ENCODE data around the gene PNPLA6.

The PNPLA6 gene

DNA sequence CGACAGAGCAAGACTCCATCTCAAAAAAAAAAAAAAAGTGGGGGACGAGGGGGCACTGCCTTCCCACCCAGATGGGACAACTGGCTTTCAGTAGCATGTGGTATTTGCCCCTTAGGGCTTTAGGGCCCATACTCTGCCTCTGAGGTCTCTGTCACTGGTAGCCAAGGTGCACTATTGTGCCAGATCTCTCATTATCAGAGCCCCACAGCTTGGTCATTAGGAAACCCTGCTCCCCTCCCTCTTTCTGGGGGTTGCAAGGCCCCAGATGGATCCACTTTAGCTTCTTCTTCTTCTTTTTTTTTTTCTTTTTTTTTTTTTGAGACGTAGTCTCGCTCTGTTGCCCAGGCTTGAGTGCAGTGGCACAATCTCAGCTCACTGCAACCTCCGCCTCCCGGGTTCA is 30.8 kb upstream of the PNPLA6 start:
- Histone ChIP-seq H3K27me3 (replicated peaks; ENCODE audit: control insufficient read depth, insufficient read depth, low read length) (peaks cover 23% of the 10 kb centered on the region), H3K4me3 (ENCODE audit: low read length) (no peak overlapping the region)
- no peak for DNase-seq (ENCODE audit: low read depth)

DNA sequence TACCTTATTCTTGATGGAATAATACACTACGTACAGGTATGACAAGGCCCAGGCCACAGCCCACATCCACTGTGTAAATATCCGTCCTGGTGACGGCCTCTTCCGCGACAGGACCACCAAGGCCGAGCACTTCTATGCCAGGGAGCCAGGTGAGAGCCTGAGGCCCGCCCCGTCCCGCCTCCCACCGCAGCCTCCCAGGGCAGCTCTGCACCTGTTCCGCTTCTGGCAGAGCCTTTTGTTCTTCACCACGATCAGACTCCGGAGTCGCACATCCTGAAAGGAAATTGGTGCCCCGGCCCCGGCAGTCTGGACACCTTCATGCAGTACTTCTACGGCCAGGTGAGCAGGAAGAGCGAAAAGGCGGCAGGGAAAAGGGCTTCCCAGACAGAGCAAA is 30.2 kb upstream of the PNPLA6 start:
- Histone ChIP-seq H3K4me1 (ENCODE audit: control insufficient read depth, insufficient read depth, low read length) (no peaks in the 10 kb centered on the region), H3K36me3 (ENCODE audit: control insufficient read depth, insufficient read depth, low read length, severe bottlenecking) (no peaks in the 10 kb centered on the region), H3K9ac (ENCODE audit: low read length) (no peak overlapping the region), H3K4me3 (ENCODE audit: low read length) (no peak overlapping the region), H3K27me3 (replicated peaks; ENCODE audit: control insufficient read depth, insufficient read depth, low read length) (peaks cover 23% of the 10 kb centered on the region), H3K9me3 (ENCODE audit: control insufficient read depth, low read length) (no peaks in the 10 kb centered on the region)
- DNase-seq (ENCODE audit: low read depth) = no peak

More for the DNA sequence above, 30.8 kb upstream of the PNPLA6 start:
- H3K4me1 ChIP-seq (ENCODE audit: control insufficient read depth, insufficient read depth, low read length) = no peaks in the 10 kb centered on the region
- H3K36me3 ChIP-seq (ENCODE audit: control insufficient read depth, insufficient read depth, low read length, severe bottlenecking) = no peaks in the 10 kb centered on the region
- no peak overlapping the region for H3K9ac ChIP-seq (ENCODE audit: low read length)
- H3K9me3 ChIP-seq (ENCODE audit: control insufficient read depth, low read length) = no peaks in the 10 kb centered on the region

DNA sequence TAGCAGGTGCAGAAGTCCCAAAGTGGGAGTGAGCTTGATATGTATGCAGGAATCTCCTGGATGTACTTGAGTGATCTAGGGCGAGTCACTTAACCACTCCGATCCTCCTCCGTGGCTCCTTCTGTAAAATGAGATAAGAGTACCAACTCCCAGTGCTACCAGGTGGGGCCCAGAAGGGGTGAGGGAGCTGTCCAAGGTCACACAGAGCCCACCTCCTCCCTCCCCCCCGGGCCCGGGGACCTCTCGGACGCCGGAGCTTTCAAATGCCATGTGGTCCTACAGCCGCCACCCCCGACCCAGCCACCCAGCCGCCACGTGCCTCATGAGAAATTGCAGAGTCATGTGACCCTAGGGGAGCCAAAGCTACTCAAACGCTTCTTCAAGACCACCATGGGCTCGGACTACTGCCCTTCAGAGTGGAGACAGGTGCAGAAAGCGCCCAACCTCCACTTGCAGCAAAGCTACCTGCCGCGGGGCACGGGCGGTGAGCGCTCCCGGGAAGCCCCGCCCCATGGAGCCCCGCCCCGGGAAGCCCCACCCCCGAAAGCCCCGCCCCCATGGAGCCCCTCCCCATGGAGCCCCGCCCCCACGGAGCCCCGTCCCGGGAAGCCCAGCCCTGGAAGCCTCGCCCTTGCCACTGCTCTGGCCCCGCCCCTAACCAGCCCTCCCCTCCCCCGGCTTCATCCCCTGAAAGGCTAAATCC is 29.7 kb upstream of the PNPLA6 start:
- Histone ChIP-seq H3K9ac (ENCODE audit: low read length) (no peak overlapping the region), H3K36me3 (ENCODE audit: control insufficient read depth, insufficient read depth, low read length, severe bottlenecking) (no peaks in the 10 kb centered on the region), H3K4me1 (ENCODE audit: control insufficient read depth, insufficient read depth, low read length) (no peaks in the 10 kb centered on the region), H3K27me3 (replicated peaks; ENCODE audit: control insufficient read depth, insufficient read depth, low read length) (peaks cover 20% of the 10 kb centered on the region), H3K9me3 (ENCODE audit: control insufficient read depth, low read length) (no peaks in the 10 kb centered on the region), H3K4me3 (ENCODE audit: low read length) (no peak overlapping the region)
- peak; percentile 46 for DNase-seq (ENCODE audit: low read depth)

DNA sequence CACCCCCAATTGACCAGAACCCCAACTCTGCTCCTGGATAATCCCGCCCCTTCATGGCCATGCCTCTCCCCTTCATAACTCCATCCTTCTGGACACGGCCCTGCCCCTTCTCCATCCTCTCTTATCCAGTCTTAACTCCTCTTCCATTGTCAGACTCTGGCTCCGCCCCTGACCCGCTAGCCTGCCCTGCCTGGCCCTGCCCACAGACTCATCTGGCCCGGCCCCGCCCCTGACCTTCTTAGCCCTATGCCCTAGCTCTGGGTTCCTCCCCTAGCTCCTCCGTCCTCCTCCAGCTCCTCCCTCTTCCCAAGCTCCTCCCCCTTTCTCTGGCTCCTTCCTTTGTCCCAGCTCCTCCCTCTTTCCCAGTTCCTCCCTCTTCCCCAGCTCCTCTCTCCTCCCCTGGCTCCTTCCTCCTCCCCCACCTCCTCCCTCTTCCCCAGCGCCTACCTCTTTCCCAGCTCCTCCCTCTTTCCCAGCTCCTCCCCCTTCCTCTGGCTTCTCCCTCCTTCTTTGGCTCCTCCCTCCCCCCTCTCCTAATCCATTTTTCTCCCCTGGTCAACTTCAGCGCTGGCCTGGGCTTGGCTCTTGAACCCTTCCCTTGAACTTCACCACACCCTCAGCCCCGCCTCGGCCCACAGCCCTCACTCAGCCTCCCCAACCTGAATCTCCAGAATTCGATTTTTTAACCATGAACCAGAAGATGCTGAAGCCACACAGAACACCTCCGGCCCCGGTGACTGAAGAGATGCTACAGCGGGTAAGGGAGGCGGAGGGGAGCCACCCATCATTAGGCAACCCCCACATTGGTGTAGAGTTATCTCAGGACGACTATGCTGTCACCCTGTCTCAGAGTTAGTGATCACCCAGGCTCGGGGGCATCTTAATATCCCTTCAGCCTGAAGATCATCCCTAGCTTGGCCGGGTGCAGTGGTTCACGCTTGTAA is 28.9 kb upstream of the PNPLA6 start:
- DNase-seq (ENCODE audit: low read depth) = peak; percentile 29
- Histone ChIP-seq H3K4me3 (ENCODE audit: low read length) (no peak overlapping the region), H3K27me3 (replicated peaks; ENCODE audit: control insufficient read depth, insufficient read depth, low read length) (peaks cover 20% of the 10 kb centered on the region), H3K9ac (ENCODE audit: low read length) (no peak overlapping the region), H3K4me1 (ENCODE audit: control insufficient read depth, insufficient read depth, low read length) (no peaks in the 10 kb centered on the region), H3K36me3 (ENCODE audit: control insufficient read depth, insufficient read depth, low read length, severe bottlenecking) (no peaks in the 10 kb centered on the region), H3K9me3 (ENCODE audit: control insufficient read depth, low read length) (no peaks in the 10 kb centered on the region)

DNA sequence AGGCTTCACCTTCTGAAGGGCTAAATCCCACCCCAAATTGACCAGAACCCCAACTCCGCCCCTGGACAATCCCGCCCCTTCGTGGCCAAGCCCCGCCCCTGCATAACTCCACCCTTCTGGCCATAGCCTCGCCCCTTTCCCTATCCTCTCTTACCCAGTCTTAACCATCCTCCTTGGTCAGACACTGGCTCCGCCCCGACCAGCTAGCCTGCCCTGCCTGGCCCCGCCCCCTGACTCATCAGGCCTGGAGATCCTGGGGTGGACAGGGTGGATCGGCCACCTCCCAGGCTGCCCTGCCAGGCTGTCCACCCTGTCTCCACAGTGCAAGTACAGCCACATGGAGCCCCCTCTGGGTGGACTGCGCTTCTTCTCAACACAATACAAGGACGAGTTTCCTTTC is 27.6 kb upstream of the PNPLA6 start:
- no peaks in the 10 kb centered on the region for H3K36me3 ChIP-seq (ENCODE audit: control insufficient read depth, insufficient read depth, low read length, severe bottlenecking)
- no peak overlapping the region for H3K9ac ChIP-seq (ENCODE audit: low read length)
- no peak overlapping the region for H3K4me3 ChIP-seq (ENCODE audit: low read length)
- no peaks in the 10 kb centered on the region for H3K4me1 ChIP-seq (ENCODE audit: control insufficient read depth, insufficient read depth, low read length)
- peak; percentile 76 for DNase-seq (ENCODE audit: low read depth)
- no peaks in the 10 kb centered on the region for H3K9me3 ChIP-seq (ENCODE audit: control insufficient read depth, low read length)
- peaks cover 14% of the 10 kb centered on the region for H3K27me3 ChIP-seq (replicated peaks; ENCODE audit: control insufficient read depth, insufficient read depth, low read length)

DNA sequence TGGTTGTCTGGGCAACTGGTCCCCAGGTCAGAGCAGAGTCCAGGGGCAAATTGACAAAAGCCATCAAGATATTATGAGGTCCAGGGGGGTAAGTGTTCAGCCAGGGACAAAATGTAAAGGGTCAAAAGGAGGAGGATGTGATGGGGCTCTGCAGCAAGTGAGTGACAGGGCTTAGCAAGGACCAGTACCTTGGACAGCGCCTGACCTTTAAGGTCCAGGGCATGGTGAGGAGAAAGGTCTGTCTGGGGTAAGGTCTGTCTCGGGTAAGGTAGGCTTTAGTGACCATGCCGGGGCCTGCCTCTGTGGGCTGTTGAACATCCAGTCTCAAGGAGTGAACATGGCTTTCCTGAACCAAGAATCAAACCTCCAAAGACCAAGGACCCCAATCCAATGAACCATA is 25.9 kb upstream of the PNPLA6 start:
- Histone ChIP-seq H3K4me3 (ENCODE audit: low read length) (no peak overlapping the region), H3K27me3 (replicated peaks; ENCODE audit: control insufficient read depth, insufficient read depth, low read length) (peaks cover 12% of the 10 kb centered on the region), H3K4me1 (ENCODE audit: control insufficient read depth, insufficient read depth, low read length) (no peaks in the 10 kb centered on the region), H3K9me3 (ENCODE audit: control insufficient read depth, low read length) (no peaks in the 10 kb centered on the region), H3K36me3 (ENCODE audit: control insufficient read depth, insufficient read depth, low read length, severe bottlenecking) (no peaks in the 10 kb centered on the region), H3K9ac (ENCODE audit: low read length) (no peak overlapping the region)
- DNase-seq (ENCODE audit: low read depth) = no peak

DNA sequence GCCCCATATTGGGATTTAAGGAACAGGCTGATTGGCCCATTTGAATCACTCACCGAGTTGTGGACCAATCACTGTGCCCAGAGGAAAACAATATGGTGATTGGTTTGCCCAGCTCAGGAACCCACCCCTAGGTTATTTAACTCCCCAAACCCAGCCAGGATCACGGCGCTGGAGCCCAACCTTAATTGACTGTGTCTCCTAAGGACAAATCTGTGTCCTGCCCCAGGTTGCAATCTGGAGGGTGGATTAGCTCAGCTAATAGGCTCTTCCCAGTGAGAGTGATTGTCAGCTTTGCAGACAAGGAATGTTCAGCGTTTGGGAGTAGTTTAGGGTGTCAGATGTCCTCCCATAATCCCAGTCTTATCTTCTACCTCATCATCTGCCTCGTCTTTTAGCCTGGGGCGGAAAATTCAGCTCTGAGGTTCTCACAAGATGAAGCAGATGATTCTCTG is 23.1 kb upstream of the PNPLA6 start:
- H3K9me3 ChIP-seq (ENCODE audit: control insufficient read depth, low read length) = no peaks in the 10 kb centered on the region
- no peak for DNase-seq (ENCODE audit: low read depth)
- no peak overlapping the region for H3K4me3 ChIP-seq (ENCODE audit: low read length)
- H3K27me3 ChIP-seq (replicated peaks; ENCODE audit: control insufficient read depth, insufficient read depth, low read length) = peaks cover 3% of the 10 kb centered on the region
- H3K9ac ChIP-seq (ENCODE audit: low read length) = no peak overlapping the region
- peaks cover 12% of the 10 kb centered on the region for H3K4me1 ChIP-seq (ENCODE audit: control insufficient read depth, insufficient read depth, low read length)
- no peaks in the 10 kb centered on the region for H3K36me3 ChIP-seq (ENCODE audit: control insufficient read depth, insufficient read depth, low read length, severe bottlenecking)

DNA sequence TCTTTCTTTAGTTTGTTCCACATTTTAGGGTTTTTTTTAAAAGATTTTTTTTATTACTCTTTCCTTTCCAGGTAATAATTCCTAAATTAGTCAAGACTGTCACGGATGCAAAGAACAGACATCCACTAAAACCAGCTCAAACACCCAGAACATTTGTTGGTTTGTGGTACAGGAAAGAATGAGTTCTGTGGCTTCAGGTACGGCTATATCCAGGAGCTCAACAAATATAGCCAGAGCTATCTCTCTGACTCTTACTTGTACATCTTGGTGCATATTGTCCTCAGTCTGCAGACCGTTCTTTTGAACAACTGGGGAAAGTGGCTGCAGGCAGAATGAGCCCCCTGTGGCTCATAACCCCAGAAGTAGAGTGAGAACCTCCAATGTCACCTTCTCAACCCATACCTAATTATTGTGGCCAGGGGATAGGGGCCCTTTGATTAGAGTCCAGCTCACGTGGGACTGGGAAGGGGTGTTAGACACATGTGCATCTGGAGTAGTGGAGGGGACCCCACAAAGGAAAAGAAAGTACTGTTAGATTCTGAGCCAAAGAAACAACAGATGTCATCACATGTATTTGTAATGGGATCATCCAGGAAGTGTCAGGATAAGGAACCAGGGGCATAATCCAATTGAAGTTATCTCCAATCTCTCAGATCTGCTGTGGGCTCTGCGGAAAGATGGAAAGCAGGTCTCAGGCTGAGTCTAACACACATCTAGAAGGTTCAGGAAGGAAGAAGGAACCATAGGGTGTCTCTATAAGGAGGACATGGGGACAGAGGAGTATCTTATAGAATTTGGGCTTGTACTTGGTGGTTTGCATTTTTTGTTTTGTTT is 21.5 kb upstream of the PNPLA6 start:
- peaks cover 12% of the 10 kb centered on the region for H3K4me1 ChIP-seq (ENCODE audit: control insufficient read depth, insufficient read depth, low read length)
- H3K9me3 ChIP-seq (ENCODE audit: control insufficient read depth, low read length) = no peaks in the 10 kb centered on the region
- peaks cover 3% of the 10 kb centered on the region for H3K27me3 ChIP-seq (replicated peaks; ENCODE audit: control insufficient read depth, insufficient read depth, low read length)
- H3K4me3 ChIP-seq (ENCODE audit: low read length) = no peak overlapping the region
- H3K9ac ChIP-seq (ENCODE audit: low read length) = no peak overlapping the region
- no peak for DNase-seq (ENCODE audit: low read depth)
- no peaks in the 10 kb centered on the region for H3K36me3 ChIP-seq (ENCODE audit: control insufficient read depth, insufficient read depth, low read length, severe bottlenecking)

DNA sequence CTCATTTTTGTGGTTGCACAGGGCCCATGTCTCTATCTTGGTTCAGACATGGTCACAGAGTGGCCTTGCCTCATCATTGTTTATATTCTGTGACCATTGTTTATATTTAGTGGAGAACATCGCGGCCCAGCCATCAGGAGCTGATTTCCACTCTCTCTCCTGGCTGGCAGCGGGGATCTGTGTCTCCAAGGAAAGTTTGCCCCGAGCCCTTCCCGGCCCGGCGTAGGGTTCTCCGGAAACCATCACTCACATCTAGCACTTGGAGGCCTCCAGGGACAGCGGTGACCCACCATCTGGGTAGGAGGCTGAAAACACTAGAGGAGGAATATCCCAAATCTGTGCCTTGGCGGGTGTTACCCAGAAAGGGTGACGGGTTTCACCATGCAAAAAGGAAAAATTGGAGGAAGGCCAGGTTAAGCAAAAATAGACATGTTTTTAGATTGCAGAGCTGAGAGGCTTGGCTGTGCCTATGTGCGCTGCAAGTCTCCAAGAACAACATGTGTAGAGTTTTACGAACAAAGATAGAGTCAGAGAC is 20.3 kb upstream of the PNPLA6 start:
- DNase-seq (ENCODE audit: low read depth) = peak; percentile 52
- no peaks in the 10 kb centered on the region for H3K9me3 ChIP-seq (ENCODE audit: control insufficient read depth, low read length)
- H3K27me3 ChIP-seq (replicated peaks; ENCODE audit: control insufficient read depth, insufficient read depth, low read length) = no peaks in the 10 kb centered on the region
- peak overlapping the region; percentile 84 for H3K4me3 ChIP-seq (ENCODE audit: low read length)
- H3K36me3 ChIP-seq (ENCODE audit: control insufficient read depth, insufficient read depth, low read length, severe bottlenecking) = no peaks in the 10 kb centered on the region
- H3K9ac ChIP-seq (ENCODE audit: low read length) = peak overlapping the region; percentile 88
- peaks cover 12% of the 10 kb centered on the region for H3K4me1 ChIP-seq (ENCODE audit: control insufficient read depth, insufficient read depth, low read length)

DNA sequence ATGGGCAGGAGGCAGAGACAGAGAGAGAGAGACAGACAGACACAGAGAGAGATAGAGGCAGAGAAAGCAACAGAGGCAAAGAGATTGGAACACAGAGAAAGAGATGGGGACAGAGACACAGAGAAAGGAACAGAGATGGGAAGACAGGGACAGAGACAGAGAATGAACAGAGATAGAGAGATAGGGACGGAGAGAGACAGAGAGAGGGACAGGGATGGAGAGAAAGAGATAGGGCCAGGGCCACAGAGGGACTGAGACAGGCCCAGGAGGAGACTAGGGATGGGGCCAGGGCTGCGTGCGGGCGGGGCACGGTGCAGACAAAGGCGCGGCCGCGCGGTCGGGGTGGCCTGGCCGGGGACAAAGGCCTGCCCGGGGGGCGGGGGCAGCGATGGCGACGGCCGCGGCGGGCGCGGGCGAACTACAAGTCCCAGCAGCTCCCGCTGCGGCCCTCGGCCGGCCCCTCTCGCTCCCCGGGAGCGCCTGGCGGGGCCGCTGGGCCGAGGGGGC is 19.8 kb upstream of the PNPLA6 start, which contains the start of gene ZNF358:
Gene ZNF358, plus strand, starts transcription at position 459 of the 507 bp plus-strand sequence. CDS start 3,140 bp downstream, outside the sequence.
- H3K4me3 ChIP-seq (ENCODE audit: low read length) = peak within 1 kb of the TSS; percentile 88
- peaks cover 12% of the 10 kb centered on the region for H3K4me1 ChIP-seq (ENCODE audit: control insufficient read depth, insufficient read depth, low read length)
- no peaks in the 10 kb centered on the region for H3K27me3 ChIP-seq (replicated peaks; ENCODE audit: control insufficient read depth, insufficient read depth, low read length)
- peak within 1 kb of the TSS; percentile 95 for H3K9ac ChIP-seq (ENCODE audit: low read length)
- DNase-seq (ENCODE audit: low read depth) = peak; percentile 86
- H3K9me3 ChIP-seq (ENCODE audit: control insufficient read depth, low read length) = no peaks in the 10 kb centered on the region
- H3K36me3 ChIP-seq (ENCODE audit: control insufficient read depth, insufficient read depth, low read length, severe bottlenecking) = no peaks in the 10 kb centered on the region

Data from adipocyte (in vitro differentiated cells).